ENCODE measurements around the gene PTPRE.

DNA sequence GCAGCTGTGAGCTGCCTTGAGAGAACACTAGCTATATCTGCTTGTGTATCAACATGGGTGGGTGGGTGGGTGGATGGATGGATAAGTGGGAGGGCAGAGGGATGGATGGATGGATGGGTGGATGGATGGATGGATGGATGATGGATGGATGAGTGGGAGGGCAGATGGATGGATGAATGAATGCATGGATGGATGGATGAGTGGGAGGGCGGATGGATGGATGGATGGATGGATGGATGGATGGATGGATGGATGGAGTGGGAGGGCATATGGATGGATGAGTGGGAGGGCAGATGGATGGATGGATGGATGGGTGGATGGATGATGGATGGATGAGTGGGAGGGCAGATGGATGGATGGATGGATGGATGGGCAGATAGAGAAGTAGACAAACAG is 143.2 kb downstream of the PTPRE start:
- TF ChIP-seq EZH2 (IDR thresholded peaks at IDR 0.05) (no peak), POLR2AphosphoS5 (IDR thresholded peaks at IDR 0.05; ENCODE audit: borderline replicate concordance, low read depth, low read length) (no peak)
